ENCODE measurements around the gene MGST1. TPM values are rescaled to one million over a fixed set of nuclear protein-coding genes. Genes with fewer than 3 reads are reported as not detected.

Gene MGST1
- total RNA-seq, 2 donors from 2014 or later, result 203 to 357 TPM

GRCh38 chr12:16327963-16328362 is 19.5 kb upstream of the MGST1 start:
- Histone ChIP-seq H3K27ac (ENCODE audit: low read depth, low read length) (no peak overlapping the region), H3K4me1 (ENCODE audit: control insufficient read depth, insufficient read depth, low read length) (no peaks in the 10 kb centered on the region), H3K36me3 (ENCODE audit: control insufficient read depth, insufficient read depth, low read length) (no peaks in the 10 kb centered on the region), H3K27me3 (ENCODE audit: control insufficient read depth, insufficient read depth, low read length, poor library complexity, severe bottlenecking) (no peaks in the 10 kb centered on the region), H3K4me3 (ENCODE audit: low read length) (no peak overlapping the region), H3K9ac (ENCODE audit: extremely low read depth, low read length, poor library complexity, severe bottlenecking) (no peak overlapping the region), H3K9me3 (ENCODE audit: control insufficient read depth, low read length) (peaks cover 8% of the 10 kb centered on the region)
- no peak for DNase-seq
- Mint-ChIP-seq H3K4me3 (no peak overlapping the region), H3K4me1 (peaks cover 13% of the 10 kb centered on the region), H3K27me3 (ENCODE audit: insufficient read depth) (no peaks in the 10 kb centered on the region), H3K36me3 (ENCODE audit: low read depth) (no peaks in the 10 kb centered on the region), H3K9me3 (peaks cover 16% of the 10 kb centered on the region), H3K27ac (no peak overlapping the region)
- WGBS, 2 experiments (ENCODE audit: insufficient coverage in 1 of 2, insufficient read length in 1 of 2), result 88% methylated on average over 1 of the region's 1 CpG; no CpG with 5 or more reads in 1 of the 2 experiments
- TF ChIP-seq, protein P1, sequence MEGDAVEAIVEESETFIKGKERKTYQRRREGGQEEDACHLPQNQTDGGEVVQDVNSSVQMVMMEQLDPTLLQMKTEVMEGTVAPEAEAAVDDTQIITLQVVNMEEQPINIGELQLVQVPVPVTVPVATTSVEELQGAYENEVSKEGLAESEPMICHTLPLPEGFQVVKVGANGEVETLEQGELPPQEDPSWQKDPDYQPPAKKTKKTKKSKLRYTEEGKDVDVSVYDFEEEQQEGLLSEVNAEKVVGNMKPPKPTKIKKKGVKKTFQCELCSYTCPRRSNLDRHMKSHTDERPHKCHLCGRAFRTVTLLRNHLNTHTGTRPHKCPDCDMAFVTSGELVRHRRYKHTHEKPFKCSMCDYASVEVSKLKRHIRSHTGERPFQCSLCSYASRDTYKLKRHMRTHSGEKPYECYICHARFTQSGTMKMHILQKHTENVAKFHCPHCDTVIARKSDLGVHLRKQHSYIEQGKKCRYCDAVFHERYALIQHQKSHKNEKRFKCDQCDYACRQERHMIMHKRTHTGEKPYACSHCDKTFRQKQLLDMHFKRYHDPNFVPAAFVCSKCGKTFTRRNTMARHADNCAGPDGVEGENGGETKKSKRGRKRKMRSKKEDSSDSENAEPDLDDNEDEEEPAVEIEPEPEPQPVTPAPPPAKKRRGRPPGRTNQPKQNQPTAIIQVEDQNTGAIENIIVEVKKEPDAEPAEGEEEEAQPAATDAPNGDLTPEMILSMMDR (conservative IDR thresholded peaks at IDR 0.05), result no peak

DNA sequence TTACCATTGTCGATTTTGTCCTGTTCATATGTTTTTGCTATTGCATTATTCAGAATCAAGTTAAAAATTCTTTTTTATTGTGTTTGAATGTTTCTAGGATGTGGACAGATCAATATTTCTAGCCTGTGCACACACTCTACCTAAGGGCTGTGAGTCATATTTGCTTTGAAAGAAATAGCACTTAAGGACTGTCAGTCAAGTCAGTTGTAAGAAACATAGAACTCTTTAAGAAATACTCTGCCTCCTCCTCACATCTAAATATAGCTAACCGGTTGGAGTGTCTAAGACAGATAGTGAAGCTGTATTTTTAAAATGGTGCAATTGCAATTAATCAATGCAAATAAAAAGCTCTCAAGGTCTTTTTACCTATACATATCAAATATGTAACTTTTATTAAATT is 17.9 kb upstream of the MGST1 start:
- TF ChIP-seq, protein P1 (conservative IDR thresholded peaks at IDR 0.05), result no peak
- WGBS, 2 experiments (ENCODE audit: insufficient coverage in 1 of 2, insufficient read length in 1 of 2), result 100% methylated on average over 1 of the region's 2 CpGs; no CpG with 5 or more reads in 1 of the 2 experiments
- Histone ChIP-seq H3K27me3 (ENCODE audit: control insufficient read depth, insufficient read depth, low read length, poor library complexity, severe bottlenecking) (no peaks in the 10 kb centered on the region), H3K36me3 (ENCODE audit: control insufficient read depth, insufficient read depth, low read length) (no peaks in the 10 kb centered on the region), H3K27ac (ENCODE audit: low read depth, low read length) (no peak overlapping the region), H3K4me1 (ENCODE audit: control insufficient read depth, insufficient read depth, low read length) (no peaks in the 10 kb centered on the region), H3K4me3 (ENCODE audit: low read length) (no peak overlapping the region), H3K9me3 (ENCODE audit: control insufficient read depth, low read length) (peaks cover 8% of the 10 kb centered on the region), H3K9ac (ENCODE audit: extremely low read depth, low read length, poor library complexity, severe bottlenecking) (no peak overlapping the region)
- DNase-seq, result no peak
- H3K36me3 Mint-ChIP-seq (ENCODE audit: low read depth), result no peaks in the 10 kb centered on the region
- peaks cover 11% of the 10 kb centered on the region for H3K4me1 Mint-ChIP-seq
- peaks cover 16% of the 10 kb centered on the region for H3K9me3 Mint-ChIP-seq
- no peak overlapping the region for H3K4me3 Mint-ChIP-seq
- H3K27ac Mint-ChIP-seq, result no peak overlapping the region
- H3K27me3 Mint-ChIP-seq (ENCODE audit: insufficient read depth), result no peaks in the 10 kb centered on the region

- Histone ChIP-seq H3K27me3 (ENCODE audit: control insufficient read depth, insufficient read depth, low read length, poor library complexity, severe bottlenecking) (no peaks in the 10 kb centered on the region), H3K4me1 (ENCODE audit: control insufficient read depth, insufficient read depth, low read length) (no peaks in the 10 kb centered on the region), H3K9ac (ENCODE audit: extremely low read depth, low read length, poor library complexity, severe bottlenecking) (no peak overlapping the region), H3K9me3 (ENCODE audit: control insufficient read depth, low read length) (peaks cover 8% of the 10 kb centered on the region), H3K36me3 (ENCODE audit: control insufficient read depth, insufficient read depth, low read length) (no peaks in the 10 kb centered on the region), H3K4me3 (ENCODE audit: low read length) (no peak overlapping the region), H3K27ac (ENCODE audit: low read depth, low read length) (no peak overlapping the region)
- Mint-ChIP-seq H3K9me3 (peaks cover 16% of the 10 kb centered on the region), H3K27me3 (ENCODE audit: insufficient read depth) (no peaks in the 10 kb centered on the region), H3K4me3 (no peak overlapping the region), H3K36me3 (ENCODE audit: low read depth) (no peaks in the 10 kb centered on the region), H3K4me1 (peaks cover 3% of the 10 kb centered on the region), H3K27ac (no peak overlapping the region)
- TF ChIP-seq, protein P1 (conservative IDR thresholded peaks at IDR 0.05), result no peak
- 94 to 95% methylated on average over 3 to 4 of the region's 4 CpGs for WGBS, 2 experiments (ENCODE audit: insufficient coverage in 1 of 2, insufficient read length in 1 of 2)
- no peak for DNase-seq
Observed at GRCh38 chr12:16330560-16330959, 16.9 kb upstream of the MGST1 start.

Data from endodermal cell (in vitro differentiated cells).